PFSK-1 (cell line): ENCODE results near the gene GGT7.

ENCODE experiments used
- FOXP2 ChIP-seq: optimal IDR thresholded peaks from 2 replicates; pipeline ENCODE3; 2011; ENCODE audit warnings: borderline replicate concordance, control low read depth, inconsistent platforms; ENCODE audit not compliant: insufficient read depth; ENCODE audit errors: extremely low read length, extremely low read depth
- POLR2AphosphoS5 ChIP-seq: IDR thresholded peaks from 2 replicates; pipeline ENCODE4 v1.6.1; 2012; ENCODE audit warnings: low read depth, mild to moderate bottlenecking, control low read depth, low read length, moderate library complexity
- SIN3A ChIP-seq: IDR thresholded peaks from 2 replicates; pipeline ENCODE4 v1.6.1; 2012; ENCODE audit warnings: mild to moderate bottlenecking, low read length, moderate library complexity, borderline replicate concordance; ENCODE audit not compliant: insufficient read depth
- TAF1 ChIP-seq: IDR thresholded peaks from 2 replicates; pipeline ENCODE4 v1.6.1; 2012; ENCODE audit warnings: low read length, control low read depth, borderline replicate concordance; ENCODE audit not compliant: insufficient read depth
- TF ChIP-seq, protein P1 (sequence below), 2 experiments: IDR thresholded peaks; 2 replicates each; pipeline versions ENCODE4 v1.6.1 to v1.8.0; 2011 to 2012; ENCODE audit warnings: low read depth in 2 of 2, low read length in 2 of 2, control low read depth in 1 of 2, inconsistent platforms in 1 of 2, mild to moderate bottlenecking in 1 of 2, moderate library complexity in 1 of 2; ENCODE audit not compliant: insufficient read depth in 1 of 2

GGT7 gene

DNA sequence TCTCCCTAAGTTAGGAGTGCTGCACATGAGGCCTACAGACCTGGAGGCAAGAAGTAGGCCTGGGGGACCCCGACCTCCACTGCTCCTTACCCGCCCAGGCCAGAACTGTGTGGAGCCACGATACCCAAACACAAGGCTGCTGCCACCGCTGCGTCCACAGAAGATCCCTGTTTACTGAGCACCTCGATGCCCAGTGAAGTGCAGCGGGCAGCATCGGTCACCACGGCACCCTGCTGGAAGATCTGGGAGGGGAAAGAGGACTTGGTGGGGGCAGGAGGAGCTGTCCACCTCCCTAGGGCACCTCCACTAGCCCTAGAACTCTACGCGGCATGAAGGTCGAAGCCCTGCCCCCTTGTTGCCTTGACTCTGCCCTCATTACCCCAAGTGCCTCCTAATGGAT lies 9.9 kb downstream of the GGT7 start:
- TF ChIP-seq FOXP2 (no peak), SIN3A (no peak), POLR2AphosphoS5 (no peak), TAF1 (no peak)
- TF ChIP-seq, protein P1, sequence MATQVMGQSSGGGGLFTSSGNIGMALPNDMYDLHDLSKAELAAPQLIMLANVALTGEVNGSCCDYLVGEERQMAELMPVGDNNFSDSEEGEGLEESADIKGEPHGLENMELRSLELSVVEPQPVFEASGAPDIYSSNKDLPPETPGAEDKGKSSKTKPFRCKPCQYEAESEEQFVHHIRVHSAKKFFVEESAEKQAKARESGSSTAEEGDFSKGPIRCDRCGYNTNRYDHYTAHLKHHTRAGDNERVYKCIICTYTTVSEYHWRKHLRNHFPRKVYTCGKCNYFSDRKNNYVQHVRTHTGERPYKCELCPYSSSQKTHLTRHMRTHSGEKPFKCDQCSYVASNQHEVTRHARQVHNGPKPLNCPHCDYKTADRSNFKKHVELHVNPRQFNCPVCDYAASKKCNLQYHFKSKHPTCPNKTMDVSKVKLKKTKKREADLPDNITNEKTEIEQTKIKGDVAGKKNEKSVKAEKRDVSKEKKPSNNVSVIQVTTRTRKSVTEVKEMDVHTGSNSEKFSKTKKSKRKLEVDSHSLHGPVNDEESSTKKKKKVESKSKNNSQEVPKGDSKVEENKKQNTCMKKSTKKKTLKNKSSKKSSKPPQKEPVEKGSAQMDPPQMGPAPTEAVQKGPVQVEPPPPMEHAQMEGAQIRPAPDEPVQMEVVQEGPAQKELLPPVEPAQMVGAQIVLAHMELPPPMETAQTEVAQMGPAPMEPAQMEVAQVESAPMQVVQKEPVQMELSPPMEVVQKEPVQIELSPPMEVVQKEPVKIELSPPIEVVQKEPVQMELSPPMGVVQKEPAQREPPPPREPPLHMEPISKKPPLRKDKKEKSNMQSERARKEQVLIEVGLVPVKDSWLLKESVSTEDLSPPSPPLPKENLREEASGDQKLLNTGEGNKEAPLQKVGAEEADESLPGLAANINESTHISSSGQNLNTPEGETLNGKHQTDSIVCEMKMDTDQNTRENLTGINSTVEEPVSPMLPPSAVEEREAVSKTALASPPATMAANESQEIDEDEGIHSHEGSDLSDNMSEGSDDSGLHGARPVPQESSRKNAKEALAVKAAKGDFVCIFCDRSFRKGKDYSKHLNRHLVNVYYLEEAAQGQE (IDR thresholded peaks at IDR 0.05; ENCODE audit: insufficient read depth in 1 of 2, low read depth in 2 of 2, low read length in 2 of 2), result no peak

DNA sequence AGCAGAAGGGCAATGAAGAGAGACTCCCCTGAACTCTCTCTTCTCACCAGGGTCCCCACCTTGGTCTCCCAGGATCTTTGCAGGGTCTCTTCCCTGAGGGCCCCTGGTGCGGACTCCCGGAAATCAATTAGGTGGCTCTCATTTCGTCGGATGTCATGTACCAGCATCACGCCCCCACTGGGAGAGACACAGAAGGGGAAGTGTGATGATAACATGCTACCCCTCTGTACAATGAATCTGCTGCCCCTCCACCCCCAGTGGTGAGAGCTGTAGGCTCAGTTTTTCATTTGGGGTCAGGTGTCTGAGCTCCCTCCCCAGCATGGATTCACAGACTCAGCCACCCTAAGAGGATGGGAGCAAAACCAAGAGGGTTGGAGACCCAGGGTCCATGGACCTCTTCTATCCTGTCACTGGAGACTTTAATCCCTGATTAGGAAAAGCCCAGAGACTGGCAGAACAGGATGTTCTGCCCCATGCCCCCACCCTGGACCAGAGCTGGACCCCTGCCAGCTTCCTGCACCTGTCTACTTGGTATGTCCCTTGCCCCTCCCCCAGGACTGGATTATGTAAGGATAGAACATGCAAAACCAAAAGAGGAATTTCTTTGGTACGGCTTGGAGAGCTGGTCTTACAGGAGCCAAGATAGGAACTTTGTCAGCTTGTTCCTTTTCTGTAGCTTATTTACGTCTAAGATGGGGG lies 11.1 kb downstream of the GGT7 start:
- TF ChIP-seq TAF1, result no peak
- TF ChIP-seq SIN3A, result no peak

DNA sequence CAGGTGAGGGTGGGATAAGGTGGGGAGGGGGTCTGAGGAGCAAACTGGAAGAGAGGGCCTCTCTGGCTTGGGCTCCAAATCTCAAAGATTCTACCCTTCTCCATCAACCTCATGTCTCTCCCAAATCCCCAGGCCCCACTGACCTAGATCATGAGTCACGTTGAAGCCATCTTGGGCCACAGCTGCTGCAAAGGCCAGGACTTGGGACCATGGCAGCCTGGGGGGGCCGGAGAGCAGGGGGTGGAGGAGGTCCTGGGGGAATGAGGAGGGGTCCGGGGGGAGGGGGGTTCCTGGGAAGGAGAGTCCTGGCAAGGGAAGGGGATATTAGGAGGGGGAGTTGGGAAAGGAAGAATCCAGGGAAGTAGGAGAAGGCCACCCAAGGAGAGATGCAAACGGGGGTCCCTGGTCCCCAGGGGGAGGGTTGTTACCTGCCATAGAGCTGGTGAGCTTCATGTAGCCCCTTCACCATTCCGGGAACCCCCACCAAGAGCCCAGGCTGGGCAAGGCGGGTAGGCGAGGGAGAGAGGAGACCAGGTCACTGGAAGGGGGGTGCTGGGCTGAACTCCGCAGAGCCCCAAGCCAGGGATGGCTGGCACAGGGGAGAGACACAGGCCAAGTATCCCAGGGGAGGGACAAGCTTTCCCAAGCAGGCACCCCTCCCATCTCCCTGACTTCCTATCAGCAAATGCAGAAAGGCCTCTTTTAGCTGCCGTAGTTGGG lies 12.7 kb downstream of the GGT7 start:
- TF ChIP-seq SIN3A, result no peak
- no peak for TF ChIP-seq POLR2AphosphoS5
- TF ChIP-seq FOXP2, result no peak
- TF ChIP-seq TAF1, result no peak
- TF ChIP-seq, protein P1 (IDR thresholded peaks at IDR 0.05; ENCODE audit: insufficient read depth in 1 of 2, low read depth in 2 of 2, low read length in 2 of 2), result no peak

DNA sequence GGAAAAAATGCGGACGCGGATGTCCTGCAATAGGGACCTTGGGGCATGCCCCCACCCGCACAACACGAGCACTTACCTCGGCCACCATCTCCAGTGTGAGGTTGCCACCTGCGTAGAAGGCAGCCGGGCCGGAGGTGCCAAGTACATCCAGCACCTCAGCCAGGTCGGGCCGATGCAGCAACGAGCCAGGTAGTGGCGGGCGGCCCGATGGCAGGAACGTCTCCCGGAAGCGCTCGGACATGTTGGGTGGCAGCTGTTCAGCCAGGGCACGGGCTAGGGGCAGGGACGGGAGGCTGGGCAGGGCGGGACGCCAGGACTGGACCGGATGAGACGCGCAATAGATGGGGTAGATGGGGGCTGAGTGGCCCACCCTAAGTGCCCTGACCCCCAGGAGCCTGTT lies 13.3 kb downstream of the GGT7 start:
- no peak for TF ChIP-seq POLR2AphosphoS5
- TF ChIP-seq FOXP2, result no peak
- TF ChIP-seq TAF1, result no peak
- no peak for TF ChIP-seq SIN3A
- TF ChIP-seq, protein P1 (IDR thresholded peaks at IDR 0.05; ENCODE audit: insufficient read depth in 1 of 2, low read depth in 2 of 2, low read length in 2 of 2), result no peak

DNA sequence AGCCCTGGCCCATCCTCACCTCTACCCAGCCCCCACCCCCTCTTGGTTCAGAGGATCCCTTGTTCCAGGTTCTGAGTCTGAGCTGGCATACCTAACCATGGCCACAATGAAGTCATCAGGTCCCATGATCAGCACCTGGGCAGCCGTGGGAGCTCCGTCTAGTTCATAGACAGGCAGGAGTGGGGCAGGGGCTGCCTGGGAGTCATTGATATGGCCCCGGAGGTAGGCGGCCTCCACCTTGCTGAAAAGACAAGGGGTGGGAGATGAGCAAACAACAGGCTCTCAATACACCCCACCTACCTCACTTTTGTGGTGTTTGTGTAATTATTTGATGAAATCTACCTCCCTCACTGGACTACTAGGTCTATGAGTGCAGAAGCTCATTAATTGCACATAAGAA lies 20.4 kb downstream of the GGT7 start:
- TF ChIP-seq POLR2AphosphoS5 (no peak), TAF1 (no peak), FOXP2 (no peak), SIN3A (no peak)
- TF ChIP-seq, protein P1 (IDR thresholded peaks at IDR 0.05; ENCODE audit: insufficient read depth in 1 of 2, low read depth in 2 of 2, low read length in 2 of 2), result no peak
